Adrenal gland (tissue), 12 donors: Measurements from ENCODE around the gene LPCAT2. TPM values are rescaled to one million over a fixed set of nuclear protein-coding genes. Genes with fewer than 3 reads are reported as not detected.

Source experiments
- DNase-seq, 7 donors: peaks; one replicate each; pipeline ENCODE4 v3.0.0-alpha.2; 2019 to 2020
- H3K27ac ChIP-seq, 5 donors: fragments of 200-600 bp; sonication (generic) in 4 of 5; 1 replicate in 3 of 5; 2 replicates in 2 of 5; pipeline versions ENCODE4 v1.5.1 to v1.8.0; 2016 to 2020; ENCODE audit warnings: mild to moderate bottlenecking in 1 of 5
- H3K27me3 ChIP-seq: fragments of 200-600 bp; 2 replicates; pipeline ENCODE4 v1.8.0; 2021
- H3K36me3 ChIP-seq, 2 donors: fragments of 200-600 bp; replicated peaks in 1 of 2; 1 replicate in 1 of 2; 2 replicates in 1 of 2; pipeline versions ENCODE4 v1.5.1 to v1.8.0; 2018 to 2022
- H3K4me1 ChIP-seq, 2 donors: fragments of 200-600 bp; replicated peaks in 1 of 2; 1 replicate in 1 of 2; 2 replicates in 1 of 2; pipeline versions ENCODE4 v1.5.1 to v1.8.0; 2018 to 2021
- H3K4me3 ChIP-seq, 4 donors: fragments of 200-600 bp; sonication (generic) in 3 of 4; one replicate each; pipeline ENCODE4 v1.5.1; 2016 to 2018
- H3K9me3 ChIP-seq, 3 donors: fragments of 200-600 bp; sonication (generic) in 1 of 3; replicated peaks in 1 of 3; 1 replicate in 2 of 3; 2 replicates in 1 of 3; pipeline versions ENCODE4 v1.5.1 to v1.8.0; 2016 to 2021
- POLR2A ChIP-seq, 2 donors: fragments of 450-650 bp; IDR thresholded peaks; one replicate each; pipeline ENCODE4 v1.6.1; 2017; ENCODE audit warnings: antibody characterized with exemption in 2 of 2, mild to moderate bottlenecking in 2 of 2, moderate library complexity in 1 of 2
- WGBS, 4 donors: extraction: QIAGEN DNeasy Blood & Tissue Kit in 2 of 4; methylation state at CpG; one replicate each; pipeline versions ENCODE4 v1.1.5 to v1.1.7; 2013 to 2017; 5-methylcytosine and 5-hydroxymethylcytosine counted together
- intact Hi-C, 2 donors: fragments of 100-400 bp; cut with DNase I; formaldehyde crosslinking; loops; one replicate each; pipeline versions ENCODE4 v1.14.1 to v1.15.0; 2022 to 2023
- polyA plus RNA-seq, 3 donors: library from polyadenylated mRNA; stranded (reverse); fragments of 200-250 nt in 2 of 3; fragments of 350-450 nt in 1 of 3; fragmentation: Illumina TruSeq in 1 of 3; extraction: RNeasy Lipid Tissue Mini Kit (QIAGEN cat#74804) in 1 of 3; gene quantifications; one replicate each; pipeline ENCODE4 v1.2.3, GENCODE V29; 2013 to 2014
- total RNA-seq, 9 donors: library from RNA; depleted of rRNA in 4 of 9; stranded (reverse); fragments of >200 nt in 4 of 9; fragments of 120-200 nt in 1 of 9; fragmentation: NEBNext Ultra II Directional in 1 of 9; extraction: Animal tissue kit (Norgen Biotek cat#: 25700) in 1 of 9; gene quantifications; one replicate each; pipeline versions ENCODE4 v1.1.0 to v1.2.4, GENCODE V29; 2013 to 2023
- TF ChIP-seq, protein P1 (sequence below), 6 experiments: fragments of 450-650 bp in 4 of 6; fragments of 200-600 bp in 2 of 6; sonication (generic) in 1 of 6; IDR thresholded peaks; 1 replicate in 5 of 6; 2 replicates in 1 of 6; pipeline versions ENCODE4 v1.5.1 to v1.8.0; 2016 to 2021; ENCODE audit warnings: antibody characterized with exemption in 6 of 6, mild to moderate bottlenecking in 2 of 6, moderate library complexity in 1 of 6
- donor health status: healthy with polysubstance abuse.
- donor health status: Bipolar disorder and iron deficiency.
- donor health status: DM: yes; HTN: yes; CAD: no.
- donor health status: DM: no; HTN: no; CAD: no.
- donor health status: DM: no; HTN: no; CAD: no.
- donor health status: DM: yes; HTN: yes; CAD: no.

The LPCAT2 gene
- total and polyA plus RNA-seq, 12 donors: 7.1 to 33.1 (median 16.4) TPM

- intact Hi-C loops: loop anchor here (5.0 kb wide), 2 partner anchors 72 to 377 kb away; no protein-coding TSS in a partner anchor
- no peak for TF ChIP-seq POLR2A (IDR thresholded peaks at IDR 0.05)
- TF ChIP-seq, protein P1, sequence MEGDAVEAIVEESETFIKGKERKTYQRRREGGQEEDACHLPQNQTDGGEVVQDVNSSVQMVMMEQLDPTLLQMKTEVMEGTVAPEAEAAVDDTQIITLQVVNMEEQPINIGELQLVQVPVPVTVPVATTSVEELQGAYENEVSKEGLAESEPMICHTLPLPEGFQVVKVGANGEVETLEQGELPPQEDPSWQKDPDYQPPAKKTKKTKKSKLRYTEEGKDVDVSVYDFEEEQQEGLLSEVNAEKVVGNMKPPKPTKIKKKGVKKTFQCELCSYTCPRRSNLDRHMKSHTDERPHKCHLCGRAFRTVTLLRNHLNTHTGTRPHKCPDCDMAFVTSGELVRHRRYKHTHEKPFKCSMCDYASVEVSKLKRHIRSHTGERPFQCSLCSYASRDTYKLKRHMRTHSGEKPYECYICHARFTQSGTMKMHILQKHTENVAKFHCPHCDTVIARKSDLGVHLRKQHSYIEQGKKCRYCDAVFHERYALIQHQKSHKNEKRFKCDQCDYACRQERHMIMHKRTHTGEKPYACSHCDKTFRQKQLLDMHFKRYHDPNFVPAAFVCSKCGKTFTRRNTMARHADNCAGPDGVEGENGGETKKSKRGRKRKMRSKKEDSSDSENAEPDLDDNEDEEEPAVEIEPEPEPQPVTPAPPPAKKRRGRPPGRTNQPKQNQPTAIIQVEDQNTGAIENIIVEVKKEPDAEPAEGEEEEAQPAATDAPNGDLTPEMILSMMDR (IDR thresholded peaks at IDR 0.05): no peak
- WGBS, 4 donors: 87 to 93% (median 90%) methylated on average over 9 of the region's 9 CpGs
- Histone ChIP-seq H3K27ac (peak overlapping the region in 1 of 5 donors; percentile 41), H3K9me3 (no peaks in the 10 kb centered on the region), H3K4me1 (peaks cover 0 to 4% of the 10 kb centered on the region in 2 donors), H3K36me3 (no peaks in the 10 kb centered on the region), H3K27me3 (no peaks in the 10 kb centered on the region), H3K4me3 (no peak overlapping the region)
- DNase-seq: no peak
Measured at GRCh38 chr16:55469821-55470532, 38.9 kb upstream of the LPCAT2 start.

DNA sequence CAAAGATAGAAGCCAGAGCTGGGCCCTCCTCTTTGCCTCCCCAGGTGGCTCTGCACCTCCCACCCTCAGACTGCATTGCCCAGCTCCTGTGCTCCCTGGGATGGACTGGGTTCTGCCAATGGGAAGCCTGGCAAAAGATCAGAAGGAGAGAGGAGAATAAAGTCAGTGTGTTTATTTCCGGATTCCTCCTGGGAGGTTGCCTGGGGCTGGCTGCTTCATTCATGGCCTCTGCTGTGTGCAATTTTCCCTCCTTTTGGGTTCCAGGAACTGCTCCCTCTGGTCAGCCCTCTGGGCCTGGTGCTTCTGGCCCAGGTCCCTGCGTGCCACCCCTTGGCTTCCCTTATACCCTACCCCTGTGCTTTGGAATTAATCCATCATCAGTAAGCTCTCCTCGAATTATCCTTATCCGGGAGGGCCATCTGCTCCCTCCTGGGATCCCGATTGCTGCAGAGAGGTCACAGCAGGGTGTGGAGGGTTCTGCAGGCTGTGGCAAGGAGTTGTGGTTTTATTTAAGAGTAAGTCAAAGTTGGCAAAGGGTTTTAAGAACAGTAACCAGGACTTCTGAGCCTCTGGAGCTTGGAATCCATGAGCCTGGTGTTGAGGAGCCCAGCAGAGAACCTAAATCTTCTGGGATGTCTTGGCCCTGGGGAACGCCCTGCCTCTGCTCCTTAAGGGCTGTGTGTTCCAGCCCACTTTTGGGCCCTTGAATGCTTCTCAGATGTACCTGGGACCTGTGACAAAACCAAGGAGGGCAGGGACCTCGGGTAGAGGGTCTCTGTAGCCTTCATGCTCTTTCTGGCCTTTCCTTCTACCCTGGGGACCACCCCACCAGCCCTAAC is 38.1 kb upstream of the LPCAT2 start:
- H3K27ac ChIP-seq: peak overlapping the region in 1 of 5 donors; percentile 41
- peaks cover 0 to 4% of the 10 kb centered on the region in 2 donors for H3K4me1 ChIP-seq
- H3K36me3 ChIP-seq: no peaks in the 10 kb centered on the region
- H3K27me3 ChIP-seq: no peaks in the 10 kb centered on the region
- DNase-seq: peak in 1 of 7 donors; percentile 41
- H3K9me3 ChIP-seq: no peaks in the 10 kb centered on the region
- 65 to 76% (median 70%) methylated on average over 5 to 7 of the region's 7 CpGs for WGBS, 4 donors
- no peak overlapping the region for H3K4me3 ChIP-seq
- no peak for TF ChIP-seq POLR2A (IDR thresholded peaks at IDR 0.05)
- TF ChIP-seq, protein P1 (IDR thresholded peaks at IDR 0.05): no peak
- intact Hi-C loops: no loop called here

- 54 to 65% (median 64%) methylated on average over 4 of the region's 4 CpGs for WGBS, 4 donors
- H3K9me3 ChIP-seq: no peaks in the 10 kb centered on the region
- intact Hi-C loops: no loop called here
Measured at GRCh38 chr16:55471448-55472097, 37.3 kb upstream of the LPCAT2 start.

More at GRCh38 chr16:55471448-55472097, 37.3 kb upstream of the LPCAT2 start:
- peak in 1 of 7 donors; percentile 30 for DNase-seq
- H3K27me3 ChIP-seq: no peaks in the 10 kb centered on the region
- no peak overlapping the region for H3K4me3 ChIP-seq
- peak overlapping the region in 1 of 5 donors; percentile 41 for H3K27ac ChIP-seq
- H3K4me1 ChIP-seq: peaks cover 0 to 4% of the 10 kb centered on the region in 2 donors
- TF ChIP-seq, protein P1 (IDR thresholded peaks at IDR 0.05): no peak
- no peak for TF ChIP-seq POLR2A (IDR thresholded peaks at IDR 0.05)
- no peaks in the 10 kb centered on the region for H3K36me3 ChIP-seq
